K562 (cell line): ENCODE data around the gene MEGF11. TPM values are rescaled to one million over a fixed set of nuclear protein-coding genes. Genes with fewer than 3 reads are reported as not detected.

ENCODE experiments used
- CEBPZ ChIP-seq: fragments of 150-350 bp; IDR thresholded peaks from 2 replicates; pipeline ENCODE4 v1.6.1; 2014; ENCODE audit warnings: low read depth, mild to moderate bottlenecking, low read length, borderline replicate concordance
- KHSRP ChIP-seq: fragments of 450-650 bp; IDR thresholded peaks from 2 replicates; pipeline ENCODE4 v1.6.1; 2017
- MIER1 ChIP-seq: fragments of 450-650 bp; IDR thresholded peaks from 2 replicates; pipeline ENCODE4 v1.6.1; 2016; ENCODE audit warnings: antibody characterized with exemption, mild to moderate bottlenecking, low read depth
- SAP30 ChIP-seq: fragments of 200-600 bp; sonication (generic); IDR thresholded peaks from 2 replicates; pipeline ENCODE4 v1.6.1; 2012; ENCODE audit warnings: borderline replicate concordance, low read depth, mild to moderate bottlenecking, moderate library complexity, low read length, control low read depth, inconsistent platforms; ENCODE audit not compliant: insufficient read depth, poor library complexity, severe bottlenecking
- THAP12 ChIP-seq: fragments of 250-450 bp; sonication (Bioruptor Pico); IDR thresholded peaks from 2 replicates; pipeline ENCODE4 v1.9.0; 2021; ENCODE audit warnings: mild to moderate bottlenecking, inconsistent platforms
- polyA plus RNA-seq, 8 experiments: library from polyadenylated mRNA; depleted of rRNA in 4 of 8; stranded (reverse) in 5 of 8; unstranded in 3 of 8; fragments of >200 nt; fragmentation: Nextera tagmentation in 2 of 8; fragmentation: Illumina TruSeq in 1 of 8; extraction: Ambion mirVana in 2 of 8; extraction: Trizol in 1 of 8; gene quantifications; 2 replicates each; pipeline versions ENCODE4 v1.2.1 to v1.2.3, GENCODE V29; 2011 to 2014; ENCODE audit warnings: inconsistent platforms in 1 of 8, missing spikeins in 1 of 8
- total RNA-seq, 7 experiments: library from RNA; depleted of rRNA in 6 of 7; stranded (reverse); fragments of >200 nt in 6 of 7; fragmentation: Illumina TruSeq in 2 of 7; extraction: Trizol in 2 of 7; gene quantifications; 2 replicates each; pipeline versions ENCODE4 v1.2.1 to v1.2.3, GENCODE V29; 2011 to 2021; ENCODE audit warnings: low replicate concordance in 1 of 7
- TF ChIP-seq, protein P1 (sequence below): fragments of 450-650 bp; IDR thresholded peaks from 2 replicates; pipeline ENCODE4 v1.6.1; 2016; ENCODE audit warnings: mild to moderate bottlenecking, moderate library complexity

The MEGF11 gene
- total and polyA plus RNA-seq, 9 of the 15 experiments (the other 6 are each of a cell fraction or from before 2014, with no cell fraction given): 0.06 to 0.23 (median 0.20) TPM; not detected in 6

GRCh38 chr15:66051833-66052232, 201.7 kb downstream of the MEGF11 start (continued):
- TF ChIP-seq, protein P1, sequence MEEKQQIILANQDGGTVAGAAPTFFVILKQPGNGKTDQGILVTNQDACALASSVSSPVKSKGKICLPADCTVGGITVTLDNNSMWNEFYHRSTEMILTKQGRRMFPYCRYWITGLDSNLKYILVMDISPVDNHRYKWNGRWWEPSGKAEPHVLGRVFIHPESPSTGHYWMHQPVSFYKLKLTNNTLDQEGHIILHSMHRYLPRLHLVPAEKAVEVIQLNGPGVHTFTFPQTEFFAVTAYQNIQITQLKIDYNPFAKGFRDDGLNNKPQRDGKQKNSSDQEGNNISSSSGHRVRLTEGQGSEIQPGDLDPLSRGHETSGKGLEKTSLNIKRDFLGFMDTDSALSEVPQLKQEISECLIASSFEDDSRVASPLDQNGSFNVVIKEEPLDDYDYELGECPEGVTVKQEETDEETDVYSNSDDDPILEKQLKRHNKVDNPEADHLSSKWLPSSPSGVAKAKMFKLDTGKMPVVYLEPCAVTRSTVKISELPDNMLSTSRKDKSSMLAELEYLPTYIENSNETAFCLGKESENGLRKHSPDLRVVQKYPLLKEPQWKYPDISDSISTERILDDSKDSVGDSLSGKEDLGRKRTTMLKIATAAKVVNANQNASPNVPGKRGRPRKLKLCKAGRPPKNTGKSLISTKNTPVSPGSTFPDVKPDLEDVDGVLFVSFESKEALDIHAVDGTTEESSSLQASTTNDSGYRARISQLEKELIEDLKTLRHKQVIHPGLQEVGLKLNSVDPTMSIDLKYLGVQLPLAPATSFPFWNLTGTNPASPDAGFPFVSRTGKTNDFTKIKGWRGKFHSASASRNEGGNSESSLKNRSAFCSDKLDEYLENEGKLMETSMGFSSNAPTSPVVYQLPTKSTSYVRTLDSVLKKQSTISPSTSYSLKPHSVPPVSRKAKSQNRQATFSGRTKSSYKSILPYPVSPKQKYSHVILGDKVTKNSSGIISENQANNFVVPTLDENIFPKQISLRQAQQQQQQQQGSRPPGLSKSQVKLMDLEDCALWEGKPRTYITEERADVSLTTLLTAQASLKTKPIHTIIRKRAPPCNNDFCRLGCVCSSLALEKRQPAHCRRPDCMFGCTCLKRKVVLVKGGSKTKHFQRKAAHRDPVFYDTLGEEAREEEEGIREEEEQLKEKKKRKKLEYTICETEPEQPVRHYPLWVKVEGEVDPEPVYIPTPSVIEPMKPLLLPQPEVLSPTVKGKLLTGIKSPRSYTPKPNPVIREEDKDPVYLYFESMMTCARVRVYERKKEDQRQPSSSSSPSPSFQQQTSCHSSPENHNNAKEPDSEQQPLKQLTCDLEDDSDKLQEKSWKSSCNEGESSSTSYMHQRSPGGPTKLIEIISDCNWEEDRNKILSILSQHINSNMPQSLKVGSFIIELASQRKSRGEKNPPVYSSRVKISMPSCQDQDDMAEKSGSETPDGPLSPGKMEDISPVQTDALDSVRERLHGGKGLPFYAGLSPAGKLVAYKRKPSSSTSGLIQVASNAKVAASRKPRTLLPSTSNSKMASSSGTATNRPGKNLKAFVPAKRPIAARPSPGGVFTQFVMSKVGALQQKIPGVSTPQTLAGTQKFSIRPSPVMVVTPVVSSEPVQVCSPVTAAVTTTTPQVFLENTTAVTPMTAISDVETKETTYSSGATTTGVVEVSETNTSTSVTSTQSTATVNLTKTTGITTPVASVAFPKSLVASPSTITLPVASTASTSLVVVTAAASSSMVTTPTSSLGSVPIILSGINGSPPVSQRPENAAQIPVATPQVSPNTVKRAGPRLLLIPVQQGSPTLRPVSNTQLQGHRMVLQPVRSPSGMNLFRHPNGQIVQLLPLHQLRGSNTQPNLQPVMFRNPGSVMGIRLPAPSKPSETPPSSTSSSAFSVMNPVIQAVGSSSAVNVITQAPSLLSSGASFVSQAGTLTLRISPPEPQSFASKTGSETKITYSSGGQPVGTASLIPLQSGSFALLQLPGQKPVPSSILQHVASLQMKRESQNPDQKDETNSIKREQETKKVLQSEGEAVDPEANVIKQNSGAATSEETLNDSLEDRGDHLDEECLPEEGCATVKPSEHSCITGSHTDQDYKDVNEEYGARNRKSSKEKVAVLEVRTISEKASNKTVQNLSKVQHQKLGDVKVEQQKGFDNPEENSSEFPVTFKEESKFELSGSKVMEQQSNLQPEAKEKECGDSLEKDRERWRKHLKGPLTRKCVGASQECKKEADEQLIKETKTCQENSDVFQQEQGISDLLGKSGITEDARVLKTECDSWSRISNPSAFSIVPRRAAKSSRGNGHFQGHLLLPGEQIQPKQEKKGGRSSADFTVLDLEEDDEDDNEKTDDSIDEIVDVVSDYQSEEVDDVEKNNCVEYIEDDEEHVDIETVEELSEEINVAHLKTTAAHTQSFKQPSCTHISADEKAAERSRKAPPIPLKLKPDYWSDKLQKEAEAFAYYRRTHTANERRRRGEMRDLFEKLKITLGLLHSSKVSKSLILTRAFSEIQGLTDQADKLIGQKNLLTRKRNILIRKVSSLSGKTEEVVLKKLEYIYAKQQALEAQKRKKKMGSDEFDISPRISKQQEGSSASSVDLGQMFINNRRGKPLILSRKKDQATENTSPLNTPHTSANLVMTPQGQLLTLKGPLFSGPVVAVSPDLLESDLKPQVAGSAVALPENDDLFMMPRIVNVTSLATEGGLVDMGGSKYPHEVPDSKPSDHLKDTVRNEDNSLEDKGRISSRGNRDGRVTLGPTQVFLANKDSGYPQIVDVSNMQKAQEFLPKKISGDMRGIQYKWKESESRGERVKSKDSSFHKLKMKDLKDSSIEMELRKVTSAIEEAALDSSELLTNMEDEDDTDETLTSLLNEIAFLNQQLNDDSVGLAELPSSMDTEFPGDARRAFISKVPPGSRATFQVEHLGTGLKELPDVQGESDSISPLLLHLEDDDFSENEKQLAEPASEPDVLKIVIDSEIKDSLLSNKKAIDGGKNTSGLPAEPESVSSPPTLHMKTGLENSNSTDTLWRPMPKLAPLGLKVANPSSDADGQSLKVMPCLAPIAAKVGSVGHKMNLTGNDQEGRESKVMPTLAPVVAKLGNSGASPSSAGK: no peak
- TF ChIP-seq CEBPZ: no peak
- TF ChIP-seq KHSRP: no peak
- TF ChIP-seq SAP30: no peak
- no peak for TF ChIP-seq THAP12 (CRISPR knock-in tag)
- TF ChIP-seq MIER1: no peak
